IPS-18a (cell line): ENCODE results near the gene YWHAE.

Experiments
- H3K27ac ChIP-seq: one replicate; pipeline ENCODE4 v1.5.1; 2013; ENCODE audit warnings: low read length
- H3K27me3 ChIP-seq: one replicate; pipeline ENCODE4 v1.6.1; 2013; ENCODE audit warnings: mild to moderate bottlenecking, low read length; ENCODE audit not compliant: control insufficient read depth, insufficient read depth
- H3K36me3 ChIP-seq: one replicate; pipeline ENCODE4 v1.6.1; 2013; ENCODE audit warnings: low read depth, low read length; ENCODE audit not compliant: control insufficient read depth
- H3K4me1 ChIP-seq: one replicate; pipeline ENCODE4 v1.6.1; 2013; ENCODE audit warnings: low read depth, low read length; ENCODE audit not compliant: control insufficient read depth
- H3K4me3 ChIP-seq: one replicate; pipeline ENCODE4 v1.5.1; 2013; ENCODE audit warnings: low read length
- H3K9ac ChIP-seq: one replicate; pipeline ENCODE4 v1.6.1; 2013; ENCODE audit warnings: mild to moderate bottlenecking, low read length, moderate library complexity
- H3K9me3 ChIP-seq: one replicate; pipeline ENCODE4 v1.6.1; 2013; ENCODE audit warnings: low read depth, low read length; ENCODE audit not compliant: control insufficient read depth

YWHAE gene

GRCh38 chr17:1299552-1300370, 100.3 kb downstream of the YWHAE start:
- peaks cover 5% of the 10 kb centered on the region for H3K27me3 ChIP-seq
- no peak overlapping the region for H3K4me3 ChIP-seq
- H3K27ac ChIP-seq, result no peak overlapping the region
- H3K4me1 ChIP-seq, result no peaks in the 10 kb centered on the region
- H3K36me3 ChIP-seq, result no peaks in the 10 kb centered on the region
- no peak overlapping the region for H3K9ac ChIP-seq
- H3K9me3 ChIP-seq, result no peaks in the 10 kb centered on the region

GRCh38 chr17:1298606-1299005, 101.4 kb downstream of the YWHAE start:
- H3K4me1 ChIP-seq, result no peaks in the 10 kb centered on the region
- no peak overlapping the region for H3K4me3 ChIP-seq
- no peaks in the 10 kb centered on the region for H3K36me3 ChIP-seq
- no peak overlapping the region for H3K9ac ChIP-seq
- H3K27me3 ChIP-seq, result peaks cover 5% of the 10 kb centered on the region
- no peaks in the 10 kb centered on the region for H3K9me3 ChIP-seq
- H3K27ac ChIP-seq, result no peak overlapping the region
